HCT116 (cell line): Measurements from ENCODE around the gene PPP2R3A. TPM values are rescaled to one million over a fixed set of nuclear protein-coding genes. Genes with fewer than 3 reads are reported as not detected.

Source experiments
- ATAC-seq: fragments of 200-7000 bp; cut with Tn5 transposase; 2 replicates; pipeline ENCODE4 v1.9.1; 2020; ENCODE audit warnings: mild to moderate bottlenecking, moderate library complexity
- BruUV-seq: library from RNA; stranded (reverse); fragments of 400-500 nt; replicated peaks from 2 replicates; lab custom pipeline; 2021; lab: Mats Ljungman, UMichigan
- CTCF ChIA-PET: fragments of 300-600 bp; sonication (Branson Sonifier 250); formaldehyde crosslinking; loops from one replicate; lab custom pipeline; 2021; ENCODE audit warnings: antibody characterized with exemption; lab: Charles Lee
- POLR2A ChIA-PET: fragments of 300-600, 350-600 bp; sonication (Branson Sonifier 250); formaldehyde crosslinking; loops from one replicate; lab custom pipeline; 2021; ENCODE audit warnings: antibody characterized with exemption; lab: Charles Lee
- RAD21 ChIA-PET, 2 experiments: fragments of 300-600 bp; sonication (Branson Sonifier 250); formaldehyde crosslinking; loops; one replicate each; lab custom pipeline; 2023; ENCODE audit warnings: low total read pairs in 2 of 2; ENCODE audit not compliant: uncharacterized antibody in 2 of 2, unreplicated experiment in 2 of 2, low non-redundant PET in 1 of 2; lab: Charles Lee
- DNase-seq: peaks from one replicate; pipeline ENCODE4 v3.0.0-alpha.2; 2010; ENCODE audit warnings: low read depth, low spot score
- H2AFZ ChIP-seq: fragments of 200-600 bp; shearing (Covaris generic), sonication (generic); 2 replicates; pipeline ENCODE4 v1.6.1; 2017; ENCODE audit warnings: low read depth, mixed run types, mixed read lengths, antibody characterized with exemption, low read length; ENCODE audit not compliant: poor library complexity, severe bottlenecking
- H3K27ac ChIP-seq: 2 replicates; pipeline ENCODE4 v1.5.1; 2012; ENCODE audit warnings: low read depth, low read length
- H3K27me3 ChIP-seq: fragments of 200-600 bp; sonication (generic); 2 replicates; pipeline ENCODE4 v1.6.1; 2016; ENCODE audit warnings: mixed run types, low read length, mixed read lengths; ENCODE audit not compliant: insufficient read depth
- H3K36me3 ChIP-seq, 2 experiments: fragments of 200-500 bp in 1 of 2; fragments of 200-600 bp in 1 of 2; sonication (Bioruptor generic) in 1 of 2; sonication (generic) in 1 of 2; 2 replicates each; pipeline versions ENCODE4 v1.5.1 to v1.6.1; 2014 to 2016; ENCODE audit warnings: low read length in 2 of 2, inconsistent platforms in 1 of 2, mixed read lengths in 1 of 2, mixed run types in 1 of 2; ENCODE audit not compliant: insufficient read depth in 2 of 2, control insufficient read depth in 1 of 2
- H3K4me1 ChIP-seq, 2 experiments: fragments of 200-600 bp in 1 of 2; sonication (generic) in 1 of 2; 2 replicates each; pipeline versions ENCODE4 v1.5.1 to v1.6.1; 2012 to 2017; ENCODE audit warnings: low read length in 2 of 2, inconsistent platforms in 1 of 2, mild to moderate bottlenecking in 1 of 2, mixed read lengths in 1 of 2, mixed run types in 1 of 2, moderate library complexity in 1 of 2; ENCODE audit not compliant: insufficient read depth in 2 of 2, control insufficient read depth in 1 of 2
- H3K4me2 ChIP-seq: fragments of 200-600 bp; sonication (generic); 2 replicates; pipeline ENCODE4 v1.6.1; 2017; ENCODE audit warnings: mixed run types, low read length, mixed read lengths
- H3K4me3 ChIP-seq, 2 experiments: fragments of 200-600 bp in 1 of 2; sonication (generic) in 1 of 2; replicated peaks in 1 of 2; 2 replicates each; pipeline ENCODE4 v1.5.1; 2011 to 2016; ENCODE audit warnings: low read length in 2 of 2, control low read depth in 1 of 2, low read depth in 1 of 2, mild to moderate bottlenecking in 1 of 2, mixed read lengths in 1 of 2, mixed run types in 1 of 2
- H3K79me2 ChIP-seq: fragments of 200-600 bp; sonication (generic); 2 replicates; pipeline ENCODE4 v1.6.1; 2017; ENCODE audit warnings: mild to moderate bottlenecking, mixed run types, low read length, moderate library complexity, mixed read lengths; ENCODE audit not compliant: insufficient read depth
- H3K9ac ChIP-seq: fragments of 200-600 bp; sonication (generic); 2 replicates; pipeline ENCODE4 v1.6.1; 2016; ENCODE audit warnings: low read length, mixed read lengths
- H3K9me2 ChIP-seq: fragments of 200-600 bp; sonication (generic), shearing (Covaris generic); 2 replicates; pipeline ENCODE4 v1.6.1; 2017; ENCODE audit warnings: mixed run types, mild to moderate bottlenecking, moderate library complexity; ENCODE audit not compliant: insufficient read depth
- H3K9me3 ChIP-seq, 2 experiments: fragments of 200-500 bp in 1 of 2; fragments of 200-600 bp in 1 of 2; sonication (Bioruptor generic) in 1 of 2; sonication (generic) in 1 of 2; 2 replicates each; pipeline ENCODE4 v1.6.1; 2014 to 2017; ENCODE audit warnings: low read length in 2 of 2, mixed read lengths in 2 of 2, inconsistent platforms in 1 of 2, low read depth in 1 of 2, mild to moderate bottlenecking in 1 of 2, mixed run types in 1 of 2, moderate library complexity in 1 of 2; ENCODE audit not compliant: control insufficient read depth in 1 of 2, insufficient read depth in 1 of 2
- H4K20me1 ChIP-seq: fragments of 200-600 bp; sonication (generic), shearing (Covaris generic); 2 replicates; pipeline ENCODE4 v1.6.1; 2017; ENCODE audit warnings: mixed run types, mild to moderate bottlenecking, moderate library complexity; ENCODE audit not compliant: insufficient read depth
- CBX3 ChIP-seq: IDR thresholded peaks from 2 replicates; pipeline ENCODE4 v1.6.1; 2012; ENCODE audit warnings: low read depth
- CEBPB ChIP-seq: IDR thresholded peaks from 2 replicates; pipeline ENCODE4 v1.6.1; 2012; ENCODE audit warnings: low read depth
- CTCF ChIP-seq, 3 experiments: fragments of 200-600 bp in 1 of 3; sonication (generic) in 1 of 3; IDR thresholded peaks in 2 of 3; conservative IDR thresholded peaks in 1 of 3; 2 replicates each; pipeline ENCODE4 v1.5.1; 2012 to 2017; ENCODE audit warnings: low read depth in 2 of 3, low read length in 2 of 3, antibody characterized with exemption in 1 of 3, borderline replicate concordance in 1 of 3, control low read depth in 1 of 3, mild to moderate bottlenecking in 1 of 3, mixed read lengths in 1 of 3, mixed run types in 1 of 3, moderate library complexity in 1 of 3; ENCODE audit not compliant: insufficient read depth in 1 of 3
- EGR1 ChIP-seq: IDR thresholded peaks from 2 replicates; pipeline ENCODE4 v1.6.1; 2012; ENCODE audit warnings: low read depth
- ELF1 ChIP-seq: IDR thresholded peaks from 2 replicates; pipeline ENCODE4 v1.6.1; 2012; ENCODE audit warnings: low read depth, borderline replicate concordance
- EZH2 ChIP-seq: fragments of 200-600 bp; sonication (generic); IDR thresholded peaks from 2 replicates; pipeline ENCODE4 v1.6.1; 2017; ENCODE audit warnings: antibody characterized with exemption, mixed run types
- EZH2phosphoT487 ChIP-seq: fragments of 200-600 bp; IDR thresholded peaks from 2 replicates; pipeline ENCODE4 v1.6.1; 2018; ENCODE audit warnings: antibody characterized with exemption, borderline replicate concordance
- FOSL1 ChIP-seq: IDR thresholded peaks from 2 replicates; pipeline ENCODE4 v1.6.1; 2012; ENCODE audit warnings: low read depth
- JUND ChIP-seq: IDR thresholded peaks from 2 replicates; pipeline ENCODE4 v1.6.1; 2012
- POLR2AphosphoS5 ChIP-seq: IDR thresholded peaks from 2 replicates; pipeline ENCODE4 v1.6.1; 2011; ENCODE audit warnings: mild to moderate bottlenecking, low read depth, low read length, moderate library complexity
- RAD21 ChIP-seq: IDR thresholded peaks from 2 replicates; pipeline ENCODE4 v1.6.1; 2012; ENCODE audit warnings: low read depth, mild to moderate bottlenecking
- REST ChIP-seq: IDR thresholded peaks from 2 replicates; pipeline ENCODE4 v1.6.1; 2012; ENCODE audit warnings: low read depth
- SIN3A ChIP-seq: IDR thresholded peaks from 2 replicates; pipeline ENCODE4 v1.6.1; 2012; ENCODE audit warnings: low read depth
- SP1 ChIP-seq: IDR thresholded peaks from 2 replicates; pipeline ENCODE4 v1.6.1; 2012; ENCODE audit warnings: low read depth
- SRF ChIP-seq: IDR thresholded peaks from 2 replicates; pipeline ENCODE4 v1.6.1; 2012; ENCODE audit warnings: low read depth
- YY1 ChIP-seq: IDR thresholded peaks from 2 replicates; pipeline ENCODE4 v1.6.1; 2011; ENCODE audit warnings: low read length, low read depth, moderate library complexity, mild to moderate bottlenecking; ENCODE audit not compliant: insufficient replicate concordance; ENCODE audit errors: extremely low read depth
- ZBTB33 ChIP-seq: IDR thresholded peaks from 2 replicates; pipeline ENCODE4 v1.6.1; 2011; ENCODE audit warnings: mild to moderate bottlenecking, low read length, moderate library complexity; ENCODE audit not compliant: insufficient replicate concordance; ENCODE audit errors: extremely low read depth
- ZNF274 ChIP-seq: fragments of 200-500 bp; sonication (Bioruptor generic); IDR thresholded peaks from 2 replicates; pipeline ENCODE4 v1.6.1; 2014; ENCODE audit warnings: mild to moderate bottlenecking, low read depth, low read length, inconsistent platforms
- intact Hi-C: fragments of 100-400 bp; cut with micrococcal nuclease; formaldehyde crosslinking; loops from 2 replicates; pipeline ENCODE4 v1.10.0; 2022
- total RNA-seq: library from RNA; stranded (reverse); gene quantifications from one replicate; pipeline ENCODE4 v1.2.1, GENCODE V29; 2021; ENCODE audit not compliant: unreplicated experiment

The PPP2R3A gene
- total RNA-seq, 1 experiment from 2014 or later = 6.1 TPM

GRCh38 chr3:136105044-136105443 is 139.5 kb downstream of the PPP2R3A start:
- no peak overlapping the region for H3K27ac ChIP-seq
- H4K20me1 ChIP-seq = no peaks in the 10 kb centered on the region
- ChIA-PET RAD21 (no interaction called here), CTCF (no interaction called here), POLR2A (no interaction called here)
- no peaks in the 10 kb centered on the region for H3K27me3 ChIP-seq
- no peak overlapping the region for H3K4me3 ChIP-seq
- ATAC-seq (no peak), DNase-seq (no peak)
- intact Hi-C loops = no loop called here
- H2AFZ ChIP-seq = no peak overlapping the region
- TF ChIP-seq SP1 (no peak), EZH2phosphoT487 (no peak), CBX3 (no peak), RAD21 (no peak), JUND (no peak), FOSL1 (no peak), YY1 (no peak), REST (no peak), SIN3A (no peak), EGR1 (no peak), POLR2AphosphoS5 (no peak), ZNF274 (no peak), SRF (no peak), EZH2 (no peak), ZBTB33 (no peak), CEBPB (no peak), ELF1 (no peak), CTCF (IDR thresholded peaks at IDR 0.05 in 2 of 3, conservative IDR thresholded peaks at IDR 0.05 in 1 of 3; ENCODE audit: borderline replicate concordance in 1 of 3, insufficient read depth in 1 of 3, low read depth in 2 of 3, low read length in 2 of 3) (no peak)
- H3K9ac ChIP-seq = no peak overlapping the region
- no peaks in the 10 kb centered on the region for H3K79me2 ChIP-seq
- H3K36me3 ChIP-seq = no peaks in the 10 kb centered on the region
- no peaks in the 10 kb centered on the region for H3K9me2 ChIP-seq
- BruUV-seq = no TSS peak
- no peak overlapping the region for H3K4me2 ChIP-seq
- no peaks in the 10 kb centered on the region for H3K4me1 ChIP-seq
- no peaks in the 10 kb centered on the region for H3K9me3 ChIP-seq
